Mucosa of descending colon (tissue), 3 donors: ENCODE data around the gene GREM2. TPM values are rescaled to one million over a fixed set of nuclear protein-coding genes. Genes with fewer than 3 reads are reported as not detected.
A peak's percentile ranks its signal among the peaks of the same experiment; 100 is the strongest.

ENCODE experiments used
- ATAC-seq: fragments of 200-7000 bp; cut with Tn5 transposase; one replicate; pipeline ENCODE4 v1.9.1; 2020; ENCODE audit warnings: mild to moderate bottlenecking, moderate library complexity
- DNase-seq, 3 donors: peaks; one replicate each; pipeline ENCODE4 v3.0.0-alpha.2; 2020
- H3K36me3 ChIP-seq: fragments of 200-600 bp; one replicate; pipeline ENCODE4 v1.8.0; 2021; ENCODE audit warnings: low read depth, mild to moderate bottlenecking
- H3K4me1 ChIP-seq: fragments of 200-600 bp; one replicate; pipeline ENCODE4 v1.8.0; 2021; ENCODE audit warnings: low read depth, mild to moderate bottlenecking
- H3K4me3 ChIP-seq: fragments of 200-600 bp; one replicate; pipeline ENCODE4 v1.8.0; 2021; ENCODE audit warnings: mild to moderate bottlenecking
- H3K9me3 ChIP-seq: fragments of 200-600 bp; one replicate; pipeline ENCODE4 v1.8.0; 2021; ENCODE audit warnings: mild to moderate bottlenecking
- intact Hi-C, 2 donors: fragments of 100-400 bp; cut with DNase I in 1 of 2; cut with micrococcal nuclease in 1 of 2; formaldehyde crosslinking; loops; one replicate each; pipeline versions ENCODE4 v1.11.0 to v1.11.1; 2022; cut with DNase I, micrococcal nuclease
- total RNA-seq, 3 donors: library from RNA; stranded (reverse); fragmentation: NEBNext Ultra II Directional in 2 of 3; extraction: Animal tissue kit (Norgen Biotek cat#: 25700) in 2 of 3; gene quantifications; one replicate each; pipeline versions ENCODE4 v1.2.1 to v1.2.4, GENCODE V29; 2021 to 2023
- TF ChIP-seq, protein P1 (sequence below): fragments of 200-600 bp; IDR thresholded peaks from one replicate; pipeline ENCODE4 v1.8.0; 2022; ENCODE audit warnings: antibody characterized with exemption, mild to moderate bottlenecking
- donor health status: DM: no; HTN: no; CAD: no; lungs with moderate emphysema.
- donor health status: DM: no; HTN: no; CAD: no.
- donor health status: DM: no; HTN: yes; CAD: no.

Gene GREM2
- total RNA-seq, 3 donors from 2014 or later: 5.1 to 25.5 (median 6.0) TPM

DNA sequence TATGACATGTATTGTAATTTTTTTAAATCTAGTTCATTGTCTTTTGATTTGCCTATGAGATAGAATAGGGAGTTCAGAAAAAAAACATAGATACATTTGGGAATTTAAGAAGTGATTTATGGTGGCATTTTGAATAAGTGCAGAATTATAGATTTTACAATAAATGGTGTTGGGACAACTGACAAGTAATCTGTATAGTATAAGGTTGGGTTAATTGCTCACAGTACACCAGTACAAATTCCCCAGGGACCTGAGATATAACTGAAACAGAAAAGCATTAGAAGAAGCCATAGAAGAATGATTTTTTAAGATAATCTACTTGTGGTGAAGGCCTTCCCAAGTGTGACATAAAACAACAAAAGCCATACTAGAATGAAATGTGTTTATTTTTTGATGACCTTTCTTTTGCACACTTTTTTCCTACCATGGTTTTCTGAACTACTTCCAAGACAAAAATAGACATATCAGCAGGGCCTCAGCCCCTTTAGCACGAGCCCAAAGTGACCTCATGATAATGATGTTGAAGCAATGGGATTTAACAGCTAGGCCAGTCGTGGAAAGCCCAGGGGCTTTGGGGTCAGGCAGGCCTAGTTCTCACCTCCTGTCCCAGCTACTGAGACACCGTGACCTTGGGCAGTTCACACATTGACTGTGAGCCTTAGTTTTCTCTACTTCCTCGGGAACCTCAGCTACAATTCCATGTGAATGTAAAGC, 87.4 kb downstream of the GREM2 start:
- no peak for ATAC-seq
- TF ChIP-seq, protein P1, sequence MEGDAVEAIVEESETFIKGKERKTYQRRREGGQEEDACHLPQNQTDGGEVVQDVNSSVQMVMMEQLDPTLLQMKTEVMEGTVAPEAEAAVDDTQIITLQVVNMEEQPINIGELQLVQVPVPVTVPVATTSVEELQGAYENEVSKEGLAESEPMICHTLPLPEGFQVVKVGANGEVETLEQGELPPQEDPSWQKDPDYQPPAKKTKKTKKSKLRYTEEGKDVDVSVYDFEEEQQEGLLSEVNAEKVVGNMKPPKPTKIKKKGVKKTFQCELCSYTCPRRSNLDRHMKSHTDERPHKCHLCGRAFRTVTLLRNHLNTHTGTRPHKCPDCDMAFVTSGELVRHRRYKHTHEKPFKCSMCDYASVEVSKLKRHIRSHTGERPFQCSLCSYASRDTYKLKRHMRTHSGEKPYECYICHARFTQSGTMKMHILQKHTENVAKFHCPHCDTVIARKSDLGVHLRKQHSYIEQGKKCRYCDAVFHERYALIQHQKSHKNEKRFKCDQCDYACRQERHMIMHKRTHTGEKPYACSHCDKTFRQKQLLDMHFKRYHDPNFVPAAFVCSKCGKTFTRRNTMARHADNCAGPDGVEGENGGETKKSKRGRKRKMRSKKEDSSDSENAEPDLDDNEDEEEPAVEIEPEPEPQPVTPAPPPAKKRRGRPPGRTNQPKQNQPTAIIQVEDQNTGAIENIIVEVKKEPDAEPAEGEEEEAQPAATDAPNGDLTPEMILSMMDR: no peak
- Histone ChIP-seq H3K36me3 (no peaks in the 10 kb centered on the region), H3K4me3 (no peak overlapping the region), H3K4me1 (no peaks in the 10 kb centered on the region), H3K9me3 (no peaks in the 10 kb centered on the region)
- intact Hi-C loops: no loop called here
- DNase-seq: no peak

DNA sequence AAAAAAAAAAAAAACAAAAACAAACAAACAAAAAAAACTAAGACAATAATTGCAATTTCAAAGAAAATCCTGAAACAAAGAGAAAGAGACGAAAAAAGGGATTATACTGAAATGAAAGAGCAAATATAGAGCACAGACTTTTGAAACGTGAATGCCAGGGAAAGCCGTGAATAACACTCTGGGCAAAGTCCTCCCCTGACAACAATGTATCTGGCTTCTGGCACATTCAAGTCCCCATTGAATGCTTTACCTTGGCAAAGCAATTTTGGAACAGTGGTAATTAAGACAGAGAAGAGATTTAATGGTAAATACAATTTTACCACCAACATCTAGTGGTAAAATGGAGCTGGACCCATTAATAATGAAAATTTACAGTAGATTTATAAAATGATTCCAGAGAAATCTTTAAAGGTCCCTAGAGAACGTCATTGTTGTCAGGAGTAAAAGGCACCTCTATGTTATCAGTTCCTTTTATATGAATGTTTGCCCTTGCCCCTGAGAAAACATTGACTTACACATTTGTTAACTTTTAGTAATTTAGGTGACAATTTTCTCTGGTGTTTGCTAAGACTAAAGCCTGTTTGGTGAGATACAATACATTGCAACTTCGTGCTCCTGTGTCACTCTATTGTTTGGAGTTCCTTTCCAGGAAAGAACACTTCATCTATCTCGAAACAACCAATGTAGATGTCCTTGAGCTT, 89.7 kb downstream of the GREM2 start:
- no peak overlapping the region for H3K4me3 ChIP-seq
- intact Hi-C loops: no loop called here
- ATAC-seq (peak; percentile 80), DNase-seq (peak in 1 of 3 donors; percentile 27)
- no peaks in the 10 kb centered on the region for H3K9me3 ChIP-seq
- no peaks in the 10 kb centered on the region for H3K36me3 ChIP-seq
- H3K4me1 ChIP-seq: no peaks in the 10 kb centered on the region
- TF ChIP-seq, protein P1: no peak

DNA sequence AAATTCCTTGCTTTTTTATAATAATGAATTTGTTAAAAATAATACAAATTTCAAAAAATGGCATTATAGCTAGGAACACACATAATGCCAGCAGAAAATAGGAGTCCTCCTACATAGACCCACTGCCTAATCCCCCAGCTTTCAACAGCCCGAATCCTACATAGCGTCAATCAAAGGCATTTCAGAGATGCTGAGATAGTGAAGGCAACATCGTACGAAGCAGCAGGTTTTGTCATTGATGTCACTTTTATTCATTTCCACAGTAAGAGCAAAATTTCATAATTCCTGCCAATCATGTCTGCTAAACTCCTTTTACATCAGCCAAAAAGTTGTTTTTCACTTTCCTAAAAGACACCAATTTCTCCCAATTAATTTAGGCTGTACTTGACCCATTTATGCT, 94.1 kb downstream of the GREM2 start:
- Histone ChIP-seq H3K4me3 (no peak overlapping the region), H3K4me1 (no peaks in the 10 kb centered on the region), H3K36me3 (no peaks in the 10 kb centered on the region), H3K9me3 (no peaks in the 10 kb centered on the region)
- ATAC-seq (no peak), DNase-seq (no peak)
- intact Hi-C loops: no loop called here
- TF ChIP-seq, protein P1: no peak

DNA sequence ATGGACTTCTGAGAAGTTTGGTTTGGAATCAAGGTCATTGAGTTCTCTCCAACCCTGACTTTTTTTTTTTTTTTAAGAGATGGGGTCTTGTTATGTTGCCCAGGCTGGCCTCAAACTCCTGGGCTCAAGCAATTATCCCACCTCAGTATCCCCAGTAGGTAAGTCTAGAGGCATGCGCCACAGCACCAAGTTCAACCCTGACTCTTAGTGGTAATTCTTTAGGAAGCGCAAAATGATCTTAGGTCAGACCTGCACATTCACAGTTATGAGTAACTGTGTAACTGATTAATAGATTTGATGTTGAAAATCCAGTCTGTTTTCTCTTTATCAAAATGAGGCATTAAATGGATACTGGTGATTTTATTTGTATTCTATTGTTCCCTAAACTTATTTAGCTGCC, 95.9 kb downstream of the GREM2 start:
- Histone ChIP-seq H3K4me1 (no peaks in the 10 kb centered on the region), H3K4me3 (no peak overlapping the region), H3K36me3 (no peaks in the 10 kb centered on the region), H3K9me3 (no peaks in the 10 kb centered on the region)
- DNase-seq: no peak
- intact Hi-C loops: no loop called here
- ATAC-seq: no peak
- TF ChIP-seq, protein P1: no peak

DNA sequence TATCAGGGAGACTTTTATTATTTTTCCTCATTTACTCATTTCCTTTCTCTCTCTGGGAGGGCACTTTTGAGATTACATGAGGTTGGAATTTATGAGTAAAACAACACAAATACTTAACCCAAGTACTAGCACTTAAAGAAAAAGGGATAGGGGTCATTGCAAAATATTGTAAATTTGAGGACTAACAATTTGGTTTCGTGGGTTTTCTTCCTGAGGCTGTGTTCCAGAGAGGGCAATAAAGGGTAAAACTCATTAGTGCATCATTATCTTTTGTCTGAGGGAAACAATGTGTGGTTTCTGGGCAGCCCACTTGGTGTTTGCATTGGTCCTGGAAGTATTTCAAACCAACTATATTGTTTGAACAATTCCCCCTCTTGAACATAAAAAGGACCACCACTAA, 96.5 kb downstream of the GREM2 start:
- no peaks in the 10 kb centered on the region for H3K4me1 ChIP-seq
- TF ChIP-seq, protein P1: no peak
- no peak for ATAC-seq
- intact Hi-C loops: no loop called here
- no peak overlapping the region for H3K4me3 ChIP-seq
- H3K9me3 ChIP-seq: no peaks in the 10 kb centered on the region
- DNase-seq: no peak
- H3K36me3 ChIP-seq: no peaks in the 10 kb centered on the region
